GM19193 (cell line): Measurements from ENCODE around the gene HSD17B10.

Source experiments
- POLR2A ChIP-seq: IDR thresholded peaks from 4 replicates; pipeline ENCODE4 v1.6.1; 2011; ENCODE audit not compliant: insufficient read depth, insufficient read length; ENCODE audit errors: extremely low read depth

The HSD17B10 gene

DNA sequence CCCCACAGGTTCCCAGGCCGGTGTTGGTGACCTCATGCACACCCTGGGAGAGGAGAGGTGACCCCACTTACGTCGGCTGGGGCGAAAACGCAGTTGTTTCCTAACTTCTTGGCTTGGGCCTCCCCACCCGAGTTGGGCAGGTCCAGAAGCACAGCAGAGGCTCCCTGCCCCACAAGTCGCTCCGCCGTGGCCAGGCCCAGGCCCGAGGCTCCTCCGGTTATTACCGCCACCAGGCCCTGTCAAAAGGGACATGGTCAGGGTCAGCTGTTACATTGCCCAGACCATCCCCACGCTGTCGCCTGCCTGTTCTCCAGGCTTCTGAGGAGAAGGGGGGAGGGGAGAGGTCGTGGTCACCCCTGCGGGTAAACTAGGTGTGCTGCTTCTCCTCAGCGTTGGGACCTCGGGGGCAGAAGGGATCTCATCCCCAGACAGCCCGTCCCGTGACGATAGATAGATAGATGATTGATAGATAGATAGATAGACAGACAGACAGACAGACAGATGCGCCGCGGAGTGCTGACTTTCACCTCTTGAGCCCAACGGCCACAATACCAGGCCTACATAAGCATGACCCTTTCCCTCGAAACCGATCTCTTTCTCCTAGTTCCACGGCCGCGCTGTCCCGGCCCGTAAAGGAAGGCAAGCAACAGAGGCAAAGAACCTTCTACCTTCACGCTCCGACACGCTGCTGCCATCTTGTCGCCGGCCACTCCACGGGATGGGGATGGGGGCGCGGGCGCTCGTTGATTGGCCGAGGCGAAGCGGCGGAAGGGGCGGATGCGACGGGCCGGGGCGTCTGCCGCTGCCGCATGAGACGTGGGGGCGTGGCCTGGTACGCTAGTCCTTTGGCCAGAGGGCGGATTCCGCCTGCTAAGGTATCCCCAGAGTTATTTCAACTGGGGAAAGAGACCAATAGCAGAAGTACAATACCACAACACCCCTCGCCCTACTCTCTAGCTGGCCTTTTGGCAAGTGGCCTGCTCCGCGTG is at the start of gene HSD17B10:
Gene HSD17B10 (minus strand): TSS at position 720 of the 989 bp plus-strand sequence. CDS start 25 bp downstream, at position 695.
- peak; percentile 78 for TF ChIP-seq POLR2A

DNA sequence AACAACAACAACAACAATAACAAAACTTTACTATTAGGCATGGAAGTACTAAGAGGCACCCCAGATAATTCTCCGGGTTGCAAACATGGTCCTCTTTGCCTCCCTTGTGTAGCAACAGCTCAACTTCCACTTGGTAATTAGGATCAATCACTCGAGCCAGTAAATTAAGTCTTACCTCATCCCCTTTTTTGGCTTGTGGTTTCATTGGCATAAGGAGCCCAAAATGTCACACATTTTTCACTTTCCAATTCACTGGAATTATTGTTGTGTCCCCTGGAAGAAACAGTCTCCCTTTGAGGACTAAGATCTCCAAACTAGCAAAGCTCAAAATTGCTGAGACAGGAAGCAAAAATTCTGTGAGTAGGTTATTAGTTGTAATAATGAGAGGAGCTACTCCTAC is 49.2 kb upstream of the HSD17B10 start:
- TF ChIP-seq POLR2A, result no peak

DNA sequence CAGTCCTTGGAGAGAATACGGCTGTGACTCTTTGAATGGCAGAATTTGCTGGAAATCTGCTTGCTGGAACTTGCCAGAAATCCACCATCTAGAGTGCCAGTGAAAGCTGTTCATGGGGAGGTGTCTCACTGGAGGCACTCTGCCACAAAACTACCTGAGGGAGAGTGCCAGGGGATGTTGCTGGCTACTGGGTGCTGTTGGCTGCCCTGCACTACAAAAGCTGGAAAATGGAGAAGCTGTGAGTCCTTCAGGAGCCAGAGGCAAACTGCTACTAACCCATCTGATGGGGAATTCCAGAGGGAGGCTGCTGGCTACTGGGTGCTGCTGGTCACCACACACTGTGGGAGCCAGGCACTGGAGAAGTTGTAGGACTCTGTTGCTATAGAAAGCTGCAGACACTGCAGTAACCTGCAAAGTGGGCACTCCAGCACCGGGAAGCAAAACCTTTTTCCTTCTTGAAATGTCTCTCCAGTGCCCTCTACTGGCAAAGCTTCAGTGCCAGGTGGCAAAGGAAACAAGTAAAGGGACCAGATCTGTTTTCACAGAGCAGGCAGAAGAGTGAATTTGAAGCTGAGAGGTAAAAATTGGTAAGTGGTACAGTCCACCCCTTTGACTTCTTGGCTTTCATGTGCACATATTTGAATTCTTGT is 47.8 kb upstream of the HSD17B10 start:
- no peak for TF ChIP-seq POLR2A

DNA sequence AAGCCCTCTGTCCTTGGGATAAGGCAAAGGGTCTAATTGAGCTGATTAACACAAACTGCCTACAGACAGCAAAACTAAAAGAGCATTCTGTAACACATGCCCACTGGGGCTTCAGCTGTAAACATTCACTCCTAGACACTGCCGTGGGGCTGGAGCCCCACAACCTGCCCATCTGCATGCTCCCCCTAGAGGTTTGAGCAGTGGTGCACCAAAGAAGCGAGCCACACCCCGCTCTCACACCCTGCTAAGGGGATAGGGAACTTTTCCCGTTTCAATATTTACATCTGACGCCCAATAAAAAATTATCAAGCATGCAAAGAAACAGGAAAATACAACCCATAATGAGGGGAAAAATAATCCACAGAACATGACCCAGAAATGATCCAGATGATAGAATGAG is 46.9 kb upstream of the HSD17B10 start:
- TF ChIP-seq POLR2A, result no peak

DNA sequence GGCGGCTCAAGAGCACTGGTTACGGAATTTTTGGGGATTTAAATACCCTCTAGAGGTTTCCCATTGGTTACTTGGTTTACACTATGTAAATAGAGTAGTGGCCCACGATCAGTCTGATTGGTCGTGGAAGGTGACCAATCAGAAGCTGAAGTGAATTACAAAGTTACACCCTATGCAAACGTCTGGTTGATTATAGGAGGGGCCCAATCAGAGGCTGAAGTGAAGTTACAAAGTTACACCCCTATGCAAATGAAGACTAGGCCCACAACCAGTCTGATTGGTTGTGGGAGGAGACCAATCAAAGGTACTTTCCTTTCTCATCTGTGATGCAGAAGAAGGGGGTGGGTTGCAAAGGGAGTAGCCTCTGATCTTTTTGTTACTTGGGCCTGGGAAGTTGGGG is 45.1 kb upstream of the HSD17B10 start:
- TF ChIP-seq POLR2A, result no peak

DNA sequence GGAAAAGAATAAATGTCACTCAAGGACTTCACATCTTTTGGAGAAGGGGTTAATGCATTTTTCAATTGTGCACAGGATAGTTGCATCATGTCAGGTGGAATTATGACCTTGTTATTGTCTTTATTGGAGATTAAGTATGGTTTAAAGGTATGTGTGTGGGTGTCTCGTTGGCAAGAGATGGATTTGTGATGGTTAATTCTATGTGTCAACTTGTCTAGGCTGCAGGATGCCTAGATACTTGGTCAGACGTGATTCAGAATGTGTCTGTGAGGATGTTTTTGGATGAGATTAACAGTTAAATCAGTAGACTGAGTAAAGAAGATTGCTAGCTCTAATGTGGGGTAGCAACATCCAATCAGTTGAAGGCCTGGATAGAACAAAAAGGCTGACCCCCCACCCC is 42.2 kb upstream of the HSD17B10 start:
- TF ChIP-seq POLR2A, result no peak

DNA sequence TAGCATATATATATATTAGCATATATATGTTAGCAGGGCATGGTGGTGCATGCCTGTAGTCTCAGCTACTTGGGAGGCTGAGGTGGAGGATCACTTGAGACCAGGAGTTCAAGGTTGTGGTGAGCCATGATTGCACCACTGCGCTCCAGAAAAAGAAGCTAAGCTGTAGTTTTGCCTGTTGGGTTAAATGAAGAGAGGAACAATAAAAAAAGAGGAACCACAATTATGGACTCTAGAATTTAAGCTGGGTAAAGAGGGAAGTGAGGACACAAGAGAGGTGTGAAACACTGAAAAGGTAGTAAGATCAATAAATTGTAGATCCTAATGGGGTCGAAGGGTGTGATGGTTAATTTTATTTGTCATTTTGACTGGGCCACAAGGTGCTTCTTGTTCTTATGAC is 40.5 kb upstream of the HSD17B10 start:
- TF ChIP-seq POLR2A, result no peak

DNA sequence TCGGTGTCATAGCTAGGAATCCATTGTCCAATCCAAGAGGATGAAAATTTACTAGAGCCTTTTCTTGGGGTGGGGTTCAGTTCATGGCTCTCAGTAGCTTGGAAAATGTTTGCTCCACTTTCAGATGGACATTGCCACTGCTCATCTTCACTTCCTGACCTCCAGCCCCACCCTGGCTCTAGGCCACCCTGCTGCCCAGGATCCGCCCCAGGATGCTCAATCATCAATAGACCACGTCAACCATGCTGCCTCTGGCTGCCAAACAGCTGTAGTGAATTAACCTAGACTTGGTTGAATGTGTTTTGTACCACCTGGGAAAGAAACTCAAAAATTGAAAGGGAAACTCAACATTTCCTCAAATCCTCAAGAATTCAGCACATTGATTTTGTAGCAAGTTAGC is 37.2 kb upstream of the HSD17B10 start:
- TF ChIP-seq POLR2A, result no peak

DNA sequence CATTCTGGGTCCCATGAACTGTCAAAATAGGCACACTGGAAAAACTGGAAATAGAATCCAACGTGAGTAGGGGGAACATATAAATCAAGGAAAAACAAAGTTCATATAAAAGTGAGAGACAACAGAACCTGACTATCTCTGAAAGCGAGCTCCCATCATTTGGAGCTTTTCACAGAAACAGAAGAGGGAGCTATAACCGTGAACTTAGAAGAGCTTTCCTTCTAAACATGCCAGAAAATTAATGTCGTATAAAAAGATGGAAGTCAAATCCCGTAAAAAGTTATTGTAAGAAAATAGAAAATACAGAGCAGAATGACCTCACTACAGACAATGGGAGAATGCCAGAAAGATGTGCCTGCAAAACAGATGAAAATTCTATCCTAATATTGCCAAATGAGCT is 23.9 kb upstream of the HSD17B10 start:
- TF ChIP-seq POLR2A, result no peak

DNA sequence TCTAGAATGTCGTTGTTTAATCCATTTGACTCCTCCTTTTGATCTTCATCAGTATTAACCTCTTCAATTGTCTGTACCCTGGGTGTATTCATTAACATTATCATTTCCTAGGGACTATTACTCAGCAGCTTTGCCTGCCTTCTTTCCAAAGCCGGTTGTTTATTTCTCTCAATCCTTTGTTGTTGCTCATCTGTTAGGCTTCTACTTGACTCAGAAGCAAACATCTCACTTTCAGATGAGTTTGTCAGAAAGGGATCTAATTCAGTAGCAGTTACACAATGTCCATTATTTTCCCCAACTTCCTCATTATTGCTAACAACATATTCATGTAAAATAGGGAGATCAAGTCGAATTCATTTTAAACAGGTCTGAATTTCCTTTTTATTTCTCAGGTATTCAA is 22.1 kb upstream of the HSD17B10 start:
- no peak for TF ChIP-seq POLR2A

DNA sequence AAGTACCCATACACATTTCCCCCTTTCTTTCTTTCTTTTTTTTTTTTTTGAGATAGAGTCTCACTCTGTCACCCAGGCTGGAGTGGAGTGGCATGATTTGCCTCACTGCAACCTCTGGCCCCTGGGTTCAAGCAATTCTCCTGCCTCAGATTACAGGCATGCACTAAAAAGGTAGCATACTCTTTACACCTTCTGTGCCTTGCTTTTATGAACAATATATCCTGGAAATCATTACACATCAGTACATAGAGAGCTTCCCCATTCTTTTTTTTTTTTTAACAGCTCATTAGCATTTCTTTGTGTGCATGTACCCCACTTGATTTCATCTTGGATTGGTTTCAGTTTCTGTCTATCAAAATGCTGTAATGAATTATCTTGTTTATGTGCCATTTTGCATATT is 18.6 kb upstream of the HSD17B10 start:
- no peak for TF ChIP-seq POLR2A

DNA sequence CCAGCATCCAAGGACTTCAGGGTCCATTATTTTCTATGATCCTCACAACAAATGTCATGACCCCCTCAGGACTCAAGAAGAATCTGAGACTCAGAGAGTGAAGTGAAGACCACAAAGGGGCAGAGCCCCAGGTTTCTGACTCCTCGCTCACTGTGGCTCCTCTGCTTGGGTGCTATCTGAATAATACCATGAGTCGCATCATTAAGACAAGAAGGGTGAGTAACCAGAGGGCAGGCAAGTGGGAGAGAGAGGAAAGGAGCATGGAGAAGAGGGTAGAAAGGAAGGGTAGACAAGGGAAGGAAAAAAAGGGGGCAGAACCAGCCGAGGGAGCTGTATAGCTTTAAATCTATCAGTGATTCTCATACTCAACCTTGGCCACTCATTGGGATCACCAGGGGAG is 15.5 kb upstream of the HSD17B10 start:
- TF ChIP-seq POLR2A, result no peak

DNA sequence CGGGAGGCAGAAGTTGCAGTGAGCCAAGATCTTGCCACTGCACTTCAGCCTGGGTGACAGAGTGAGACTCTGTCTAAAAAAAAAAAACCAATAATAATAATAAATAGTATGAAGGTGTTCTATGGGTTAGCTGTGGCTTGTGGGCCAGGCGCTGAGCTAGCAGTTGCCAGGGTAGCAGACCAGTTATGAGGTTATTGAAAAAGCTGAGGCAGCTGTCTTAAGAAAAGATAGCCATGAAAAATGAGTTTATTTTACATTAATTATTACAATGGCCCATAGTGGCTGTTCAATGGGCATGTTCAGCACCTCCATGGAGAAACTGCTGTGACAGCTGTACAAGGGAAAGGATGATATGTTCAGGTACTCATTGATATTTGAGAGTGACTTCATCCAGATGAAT is 13.3 kb upstream of the HSD17B10 start:
- no peak for TF ChIP-seq POLR2A

DNA sequence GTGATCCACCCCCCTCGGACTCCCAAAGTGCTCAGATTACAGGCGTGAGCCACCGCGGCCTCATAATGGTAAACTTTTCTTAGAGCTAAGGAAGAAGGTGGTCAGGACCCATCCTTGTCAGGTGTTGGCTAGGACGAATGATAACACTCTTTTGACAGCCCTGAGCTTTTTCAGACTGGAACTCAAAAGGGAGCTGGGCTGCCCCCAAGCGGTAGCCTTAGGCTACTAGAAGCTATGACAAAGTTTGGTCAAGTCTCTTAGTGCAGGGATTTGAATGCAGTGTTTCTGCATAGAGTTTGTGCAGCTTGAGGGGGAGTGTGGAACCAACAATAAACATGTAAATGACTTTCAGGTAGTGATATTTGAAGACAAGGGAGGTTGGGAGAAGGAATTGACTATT is 11.8 kb upstream of the HSD17B10 start:
- TF ChIP-seq POLR2A, result no peak

DNA sequence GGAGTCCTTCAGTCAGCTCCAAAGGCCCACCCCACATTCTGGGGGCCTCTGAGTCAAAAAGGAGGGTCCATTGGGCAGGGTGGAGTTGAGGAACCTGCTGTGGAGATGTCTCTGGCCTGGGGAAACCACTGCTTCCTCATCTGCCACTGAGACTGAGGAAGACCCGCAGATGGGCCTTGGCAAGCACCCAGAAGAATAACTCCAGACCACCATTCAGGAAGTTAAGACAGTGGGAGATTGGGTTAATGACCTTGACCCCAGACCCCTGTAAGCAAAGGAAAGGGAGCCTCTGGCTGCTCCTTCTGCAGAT is 8.1 kb upstream of the HSD17B10 start:
- no peak for TF ChIP-seq POLR2A
